Neutrophil (primary cell): ENCODE measurements around the gene ABLIM3.

Source experiments
- H3K27ac ChIP-seq: fragments of 200-600 bp; sonication (generic); 2 replicates; pipeline ENCODE4 v1.5.1; 2016; ENCODE audit warnings: mild to moderate bottlenecking, moderate library complexity
- H3K27me3 ChIP-seq: fragments of 200-600 bp; sonication (generic); 2 replicates; pipeline ENCODE4 v1.6.0; 2016; ENCODE audit warnings: mild to moderate bottlenecking
- H3K36me3 ChIP-seq: fragments of 200-600 bp; sonication (generic); 2 replicates; pipeline ENCODE4 v1.5.1; 2017
- H3K4me1 ChIP-seq, 2 experiments: fragments of 200-600 bp in 1 of 2; sonication (generic) in 1 of 2; 1 replicate in 1 of 2; 2 replicates in 1 of 2; pipeline versions ENCODE4 v1.5.1 to v1.6.1; 2013 to 2016; ENCODE audit warnings: low read depth in 1 of 2, low read length in 1 of 2, mild to moderate bottlenecking in 1 of 2, moderate library complexity in 1 of 2; ENCODE audit not compliant: control insufficient read depth in 1 of 2, insufficient read depth in 1 of 2
- H3K4me3 ChIP-seq, 2 experiments: fragments of 200-600 bp in 1 of 2; sonication (generic) in 1 of 2; 1 replicate in 1 of 2; 2 replicates in 1 of 2; pipeline ENCODE4 v1.5.1; 2013 to 2016; ENCODE audit warnings: low read depth in 1 of 2, low read length in 1 of 2, mild to moderate bottlenecking in 1 of 2, moderate library complexity in 1 of 2
- H3K9me3 ChIP-seq: fragments of 200-600 bp; sonication (generic); 2 replicates; pipeline ENCODE4 v1.5.1; 2016
- TF ChIP-seq, protein P1 (sequence below): fragments of 200-600 bp; sonication (generic); IDR thresholded peaks from 2 replicates; pipeline ENCODE4 v1.5.1; 2016; ENCODE audit warnings: antibody characterized with exemption

The ABLIM3 gene

GRCh38 chr5:149257889-149258705 lies 116.8 kb downstream of the ABLIM3 start:
- TF ChIP-seq, protein P1, sequence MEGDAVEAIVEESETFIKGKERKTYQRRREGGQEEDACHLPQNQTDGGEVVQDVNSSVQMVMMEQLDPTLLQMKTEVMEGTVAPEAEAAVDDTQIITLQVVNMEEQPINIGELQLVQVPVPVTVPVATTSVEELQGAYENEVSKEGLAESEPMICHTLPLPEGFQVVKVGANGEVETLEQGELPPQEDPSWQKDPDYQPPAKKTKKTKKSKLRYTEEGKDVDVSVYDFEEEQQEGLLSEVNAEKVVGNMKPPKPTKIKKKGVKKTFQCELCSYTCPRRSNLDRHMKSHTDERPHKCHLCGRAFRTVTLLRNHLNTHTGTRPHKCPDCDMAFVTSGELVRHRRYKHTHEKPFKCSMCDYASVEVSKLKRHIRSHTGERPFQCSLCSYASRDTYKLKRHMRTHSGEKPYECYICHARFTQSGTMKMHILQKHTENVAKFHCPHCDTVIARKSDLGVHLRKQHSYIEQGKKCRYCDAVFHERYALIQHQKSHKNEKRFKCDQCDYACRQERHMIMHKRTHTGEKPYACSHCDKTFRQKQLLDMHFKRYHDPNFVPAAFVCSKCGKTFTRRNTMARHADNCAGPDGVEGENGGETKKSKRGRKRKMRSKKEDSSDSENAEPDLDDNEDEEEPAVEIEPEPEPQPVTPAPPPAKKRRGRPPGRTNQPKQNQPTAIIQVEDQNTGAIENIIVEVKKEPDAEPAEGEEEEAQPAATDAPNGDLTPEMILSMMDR = no peak
- H3K36me3 ChIP-seq = no peaks in the 10 kb centered on the region
- H3K9me3 ChIP-seq = no peaks in the 10 kb centered on the region
- H3K27ac ChIP-seq = no peak overlapping the region
- peaks cover 3 to 10% of the 10 kb centered on the region in 2 experiments for H3K4me1 ChIP-seq
- H3K27me3 ChIP-seq = peaks cover 6% of the 10 kb centered on the region
- H3K4me3 ChIP-seq = no peak overlapping the region

GRCh38 chr5:149260761-149261160 lies 119.5 kb downstream of the ABLIM3 start:
- H3K4me1 ChIP-seq = peaks cover 3 to 10% of the 10 kb centered on the region in 2 experiments
- TF ChIP-seq, protein P1 = no peak
- no peaks in the 10 kb centered on the region for H3K36me3 ChIP-seq
- no peak overlapping the region for H3K4me3 ChIP-seq
- no peaks in the 10 kb centered on the region for H3K9me3 ChIP-seq
- no peak overlapping the region for H3K27ac ChIP-seq
- H3K27me3 ChIP-seq = no peaks in the 10 kb centered on the region

DNA sequence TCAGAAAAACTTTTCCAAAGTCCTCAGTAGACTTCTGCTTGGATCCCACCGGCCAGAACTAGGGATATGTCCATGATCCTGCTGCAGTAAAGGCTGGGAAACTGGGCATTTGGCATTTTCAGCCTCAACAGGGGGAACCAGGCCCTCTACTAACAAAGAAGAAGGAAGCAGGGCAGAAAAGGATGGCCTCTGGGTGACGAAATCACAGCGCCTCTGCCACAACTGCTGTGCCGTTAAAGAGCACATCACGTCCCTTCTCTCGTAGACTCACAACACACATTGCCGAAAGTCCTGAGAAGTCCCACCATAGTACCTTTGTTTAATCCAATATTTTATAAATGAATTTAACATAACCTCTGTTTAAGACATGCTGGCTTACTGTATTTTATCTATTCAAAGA lies 120.0 kb downstream of the ABLIM3 start:
- H3K36me3 ChIP-seq = no peaks in the 10 kb centered on the region
- H3K9me3 ChIP-seq = no peaks in the 10 kb centered on the region
- H3K27ac ChIP-seq = no peak overlapping the region
- TF ChIP-seq, protein P1 = no peak
- H3K4me1 ChIP-seq = peaks cover 3 to 10% of the 10 kb centered on the region in 2 experiments
- no peaks in the 10 kb centered on the region for H3K27me3 ChIP-seq
- no peak overlapping the region for H3K4me3 ChIP-seq

DNA sequence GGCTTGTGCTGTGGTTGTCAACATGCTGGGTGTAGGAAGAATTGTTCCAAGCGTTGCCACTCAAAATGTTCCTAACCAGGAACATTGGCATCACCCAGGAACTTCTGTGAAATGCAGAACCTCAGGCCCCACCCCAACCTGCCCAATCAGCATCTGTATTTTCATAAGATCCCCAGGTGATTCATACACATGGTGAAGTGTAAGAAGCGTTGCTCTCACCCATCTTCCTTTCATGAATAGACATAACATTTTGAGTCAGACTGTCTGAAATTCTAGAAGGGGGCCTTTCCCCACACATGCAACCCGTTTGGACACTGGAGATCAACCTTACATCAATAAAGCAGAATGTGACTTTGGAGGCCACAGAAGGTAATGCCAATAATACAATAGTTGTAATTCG lies 121.0 kb downstream of the ABLIM3 start:
- TF ChIP-seq, protein P1 = no peak
- Histone ChIP-seq H3K4me1 (peaks cover 3 to 10% of the 10 kb centered on the region in 2 experiments), H3K27me3 (no peaks in the 10 kb centered on the region), H3K36me3 (no peaks in the 10 kb centered on the region), H3K27ac (no peak overlapping the region), H3K9me3 (no peaks in the 10 kb centered on the region), H3K4me3 (no peak overlapping the region)

DNA sequence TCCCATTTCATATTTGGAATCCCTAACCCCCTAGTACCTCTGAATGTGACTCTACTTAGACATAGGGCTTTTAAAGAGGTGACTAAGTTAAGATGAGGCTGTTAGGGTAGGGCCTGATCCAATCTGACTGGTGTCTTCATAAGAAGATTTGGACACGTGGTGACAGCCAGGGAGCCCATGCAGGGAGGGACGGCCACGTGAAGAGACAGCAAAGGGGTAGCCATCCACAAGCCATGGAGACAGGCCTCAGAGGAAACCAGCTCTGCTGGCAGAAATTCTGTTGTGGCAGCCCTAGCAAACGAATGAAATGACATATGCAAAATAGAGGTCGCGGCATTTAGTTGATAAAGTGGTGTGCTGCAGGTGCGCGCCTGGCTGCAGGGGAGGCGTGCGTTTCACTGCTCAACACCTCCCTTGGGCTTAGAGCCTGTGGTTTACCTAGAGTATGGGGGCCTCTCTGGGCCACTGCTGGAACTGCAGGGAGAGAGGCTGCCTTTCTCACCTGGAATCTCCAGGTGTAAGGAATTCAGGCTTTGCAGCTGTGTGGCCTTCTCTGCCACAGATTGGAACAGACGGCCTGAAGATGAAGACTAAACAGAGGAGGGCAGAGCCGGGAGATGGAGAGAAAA lies 123.3 kb downstream of the ABLIM3 start:
- Histone ChIP-seq H3K27me3 (peaks cover 8% of the 10 kb centered on the region), H3K4me1 (peaks cover 3 to 10% of the 10 kb centered on the region in 2 experiments), H3K4me3 (no peak overlapping the region), H3K36me3 (no peaks in the 10 kb centered on the region), H3K27ac (no peak overlapping the region), H3K9me3 (no peaks in the 10 kb centered on the region)
- TF ChIP-seq, protein P1 = no peak
